Hepatocyte (in vitro differentiated cells): ENCODE data around the gene LYSET.
A peak's percentile ranks its signal among the peaks of the same experiment; 100 is the strongest.

ENCODE experiments used
- EZH2 ChIP-seq: fragments of 200-600 bp; sonication (generic); IDR thresholded peaks from 2 replicates; pipeline ENCODE4 v1.6.1; 2016; ENCODE audit warnings: antibody characterized with exemption, mild to moderate bottlenecking, borderline replicate concordance
- EZH2phosphoT487 ChIP-seq: fragments of 200-600 bp; sonication (generic); IDR thresholded peaks from one replicate; pipeline ENCODE4 v1.6.1; 2018; ENCODE audit warnings: antibody characterized with exemption, mild to moderate bottlenecking, low read depth, moderate library complexity; ENCODE audit not compliant: unreplicated experiment, severe bottlenecking
- TF ChIP-seq, protein P1 (sequence below): fragments of 200-600 bp; sonication (generic); IDR thresholded peaks from 2 replicates; pipeline ENCODE4 v1.5.1; 2016; ENCODE audit warnings: antibody characterized with exemption, mild to moderate bottlenecking; ENCODE audit not compliant: poor library complexity

GRCh38 chr14:93207468-93208308 is 22.6 kb downstream of the LYSET start:
- TF ChIP-seq, protein P1, sequence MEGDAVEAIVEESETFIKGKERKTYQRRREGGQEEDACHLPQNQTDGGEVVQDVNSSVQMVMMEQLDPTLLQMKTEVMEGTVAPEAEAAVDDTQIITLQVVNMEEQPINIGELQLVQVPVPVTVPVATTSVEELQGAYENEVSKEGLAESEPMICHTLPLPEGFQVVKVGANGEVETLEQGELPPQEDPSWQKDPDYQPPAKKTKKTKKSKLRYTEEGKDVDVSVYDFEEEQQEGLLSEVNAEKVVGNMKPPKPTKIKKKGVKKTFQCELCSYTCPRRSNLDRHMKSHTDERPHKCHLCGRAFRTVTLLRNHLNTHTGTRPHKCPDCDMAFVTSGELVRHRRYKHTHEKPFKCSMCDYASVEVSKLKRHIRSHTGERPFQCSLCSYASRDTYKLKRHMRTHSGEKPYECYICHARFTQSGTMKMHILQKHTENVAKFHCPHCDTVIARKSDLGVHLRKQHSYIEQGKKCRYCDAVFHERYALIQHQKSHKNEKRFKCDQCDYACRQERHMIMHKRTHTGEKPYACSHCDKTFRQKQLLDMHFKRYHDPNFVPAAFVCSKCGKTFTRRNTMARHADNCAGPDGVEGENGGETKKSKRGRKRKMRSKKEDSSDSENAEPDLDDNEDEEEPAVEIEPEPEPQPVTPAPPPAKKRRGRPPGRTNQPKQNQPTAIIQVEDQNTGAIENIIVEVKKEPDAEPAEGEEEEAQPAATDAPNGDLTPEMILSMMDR: peak; percentile 40
- TF ChIP-seq EZH2phosphoT487 (no peak), EZH2 (no peak)
